ENCODE measurements around the gene TRIO.
"Not testable (repeated sequence)": the region's sequence is repeated elsewhere in the genome, so short reads cannot be mapped to it uniquely, and the experiment has no call there.

The TRIO gene

DNA sequence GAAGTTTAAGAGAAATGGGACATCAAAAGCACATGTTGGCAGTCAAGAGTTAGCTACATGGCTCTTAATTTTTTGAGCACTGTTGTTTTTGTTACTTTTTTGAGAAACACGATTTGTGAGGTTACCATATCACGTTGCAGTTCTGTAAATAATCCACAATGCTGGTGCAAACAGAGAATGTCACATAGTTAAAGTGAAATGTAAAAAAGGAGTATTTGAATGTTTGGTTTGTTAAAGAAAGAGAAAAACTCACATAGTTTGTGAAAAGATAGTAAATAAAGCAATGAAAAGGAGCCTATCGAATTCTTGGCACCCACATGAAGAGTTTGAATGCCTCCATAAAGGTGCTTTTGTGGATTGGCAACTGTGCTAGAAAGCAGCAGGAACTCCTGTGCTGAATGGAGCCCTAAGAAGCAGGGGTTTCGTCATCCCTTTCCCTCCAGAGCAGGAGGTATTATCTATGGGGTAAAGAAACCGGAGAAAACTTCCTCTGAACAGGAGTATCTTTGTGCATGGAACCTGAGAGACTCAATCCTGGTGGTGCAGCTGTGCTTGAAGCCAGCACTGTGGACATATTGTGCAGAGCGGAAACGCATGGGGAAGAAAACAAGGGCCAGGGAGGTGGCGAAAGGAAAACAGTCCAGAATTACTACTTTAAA is 289.9 kb downstream of the TRIO start:
- TF ChIP-seq, protein P1, sequence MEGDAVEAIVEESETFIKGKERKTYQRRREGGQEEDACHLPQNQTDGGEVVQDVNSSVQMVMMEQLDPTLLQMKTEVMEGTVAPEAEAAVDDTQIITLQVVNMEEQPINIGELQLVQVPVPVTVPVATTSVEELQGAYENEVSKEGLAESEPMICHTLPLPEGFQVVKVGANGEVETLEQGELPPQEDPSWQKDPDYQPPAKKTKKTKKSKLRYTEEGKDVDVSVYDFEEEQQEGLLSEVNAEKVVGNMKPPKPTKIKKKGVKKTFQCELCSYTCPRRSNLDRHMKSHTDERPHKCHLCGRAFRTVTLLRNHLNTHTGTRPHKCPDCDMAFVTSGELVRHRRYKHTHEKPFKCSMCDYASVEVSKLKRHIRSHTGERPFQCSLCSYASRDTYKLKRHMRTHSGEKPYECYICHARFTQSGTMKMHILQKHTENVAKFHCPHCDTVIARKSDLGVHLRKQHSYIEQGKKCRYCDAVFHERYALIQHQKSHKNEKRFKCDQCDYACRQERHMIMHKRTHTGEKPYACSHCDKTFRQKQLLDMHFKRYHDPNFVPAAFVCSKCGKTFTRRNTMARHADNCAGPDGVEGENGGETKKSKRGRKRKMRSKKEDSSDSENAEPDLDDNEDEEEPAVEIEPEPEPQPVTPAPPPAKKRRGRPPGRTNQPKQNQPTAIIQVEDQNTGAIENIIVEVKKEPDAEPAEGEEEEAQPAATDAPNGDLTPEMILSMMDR (conservative IDR thresholded peaks at IDR 0.05; ENCODE audit: low read length): no peak
- DNase-seq (ENCODE audit: low read depth): no peak
- H3K4me3 ChIP-seq (ENCODE audit: low read length): no peak overlapping the region

DNA sequence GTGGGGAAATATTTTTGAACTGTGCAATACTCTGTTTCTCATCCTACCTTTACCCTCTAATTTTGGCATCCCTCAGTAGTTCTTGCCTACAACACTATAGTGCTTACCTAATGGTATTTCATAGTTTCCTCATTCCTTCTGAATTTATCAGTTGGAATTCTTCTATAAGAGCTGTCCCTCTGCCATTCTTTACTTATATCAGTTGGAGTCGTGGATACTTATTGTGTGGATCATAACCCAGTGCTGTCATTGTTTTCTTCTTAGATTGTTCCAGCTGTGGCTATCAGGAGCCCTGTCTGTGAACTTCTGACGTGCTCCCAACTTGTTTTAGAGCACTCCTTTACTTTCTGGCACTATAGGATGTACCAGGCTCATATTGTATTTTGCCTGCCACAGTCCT is 292.3 kb downstream of the TRIO start:
- TF ChIP-seq, protein P1 (conservative IDR thresholded peaks at IDR 0.05; ENCODE audit: low read length): no peak
- no peak overlapping the region for H3K4me3 ChIP-seq (ENCODE audit: low read length)
- DNase-seq (ENCODE audit: low read depth): no peak

DNA sequence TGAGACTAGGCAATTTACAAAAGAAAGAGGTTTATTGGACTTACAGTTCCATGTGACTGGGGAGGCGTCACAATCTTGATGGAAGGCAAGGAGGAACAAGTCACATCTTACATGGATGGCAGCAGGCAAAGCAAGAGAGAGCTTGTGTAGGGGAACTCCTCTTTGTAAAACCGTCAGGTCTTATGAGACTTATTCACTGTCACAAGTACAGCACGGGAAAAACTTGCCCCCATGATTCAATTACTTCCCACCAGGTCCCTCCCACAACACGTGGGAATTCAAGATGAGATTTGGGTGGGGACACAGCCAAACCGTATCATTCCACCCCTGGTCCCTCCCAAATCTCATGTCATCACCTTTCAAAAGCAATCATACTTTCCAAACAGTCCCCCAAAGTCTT is 293.0 kb downstream of the TRIO start:
- not testable (repeated sequence) for H3K4me3 ChIP-seq (ENCODE audit: low read length); DNase-seq (ENCODE audit: low read depth)

DNA sequence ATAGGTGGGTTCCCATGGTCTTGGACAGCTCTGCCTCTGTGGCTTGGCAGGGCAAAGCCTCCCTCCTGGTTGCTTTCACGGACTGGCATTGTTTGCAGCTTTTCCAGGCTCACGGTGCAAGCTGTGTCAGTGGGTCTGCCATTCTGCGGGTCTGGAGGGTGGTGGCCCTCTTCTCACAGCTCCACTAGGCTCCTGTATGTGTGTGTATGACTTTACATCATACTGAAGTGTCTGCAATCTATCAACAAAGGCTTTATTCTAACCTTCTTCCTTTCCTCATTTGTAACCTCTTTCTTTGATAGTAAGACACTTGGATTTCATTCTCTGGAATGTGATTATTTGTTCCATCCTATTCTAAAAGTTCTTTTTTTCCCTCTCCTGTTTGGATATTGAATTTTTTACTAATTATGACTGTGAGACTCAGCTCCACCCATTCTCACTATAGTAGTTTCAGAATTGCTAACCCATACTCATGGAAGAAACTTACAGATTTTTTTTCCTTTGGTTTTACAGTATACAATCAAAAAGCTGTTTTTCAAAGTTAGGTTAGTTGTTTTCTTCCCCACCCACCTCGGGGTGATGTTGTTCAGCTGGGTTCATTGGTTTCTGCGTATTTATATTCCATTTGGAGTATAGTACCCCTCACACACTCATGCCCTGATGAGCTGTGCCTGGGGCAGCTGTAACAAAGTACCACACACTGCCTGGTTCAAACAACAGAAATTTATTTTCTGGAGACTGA is 293.8 kb downstream of the TRIO start:
- no peak for DNase-seq (ENCODE audit: low read depth)
- TF ChIP-seq, protein P1 (conservative IDR thresholded peaks at IDR 0.05; ENCODE audit: low read length): no peak
- no peak overlapping the region for H3K4me3 ChIP-seq (ENCODE audit: low read length)

DNA sequence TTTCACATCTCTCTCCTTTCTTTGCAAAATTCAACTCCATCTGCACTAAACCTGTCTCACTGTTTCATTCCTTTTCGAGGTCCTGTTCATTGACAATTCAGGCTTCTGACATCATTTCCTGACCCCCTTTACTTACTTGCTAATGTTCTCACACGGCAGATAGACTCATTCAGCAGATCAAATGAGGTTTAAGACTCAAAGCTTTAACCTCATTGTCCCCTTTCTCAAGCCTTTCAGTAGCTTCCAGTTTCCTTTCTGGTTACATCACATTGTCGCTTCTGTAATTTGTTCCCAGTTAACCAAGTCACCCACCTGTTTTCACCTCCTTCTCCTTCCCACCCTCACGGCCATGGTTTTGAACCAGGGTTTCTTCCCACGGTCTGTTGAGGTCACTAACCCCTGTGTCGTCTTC is 295.1 kb downstream of the TRIO start:
- DNase-seq (ENCODE audit: low read depth): no peak
- no peak overlapping the region for H3K4me3 ChIP-seq (ENCODE audit: low read length)
- TF ChIP-seq, protein P1 (conservative IDR thresholded peaks at IDR 0.05; ENCODE audit: low read length): no peak

DNA sequence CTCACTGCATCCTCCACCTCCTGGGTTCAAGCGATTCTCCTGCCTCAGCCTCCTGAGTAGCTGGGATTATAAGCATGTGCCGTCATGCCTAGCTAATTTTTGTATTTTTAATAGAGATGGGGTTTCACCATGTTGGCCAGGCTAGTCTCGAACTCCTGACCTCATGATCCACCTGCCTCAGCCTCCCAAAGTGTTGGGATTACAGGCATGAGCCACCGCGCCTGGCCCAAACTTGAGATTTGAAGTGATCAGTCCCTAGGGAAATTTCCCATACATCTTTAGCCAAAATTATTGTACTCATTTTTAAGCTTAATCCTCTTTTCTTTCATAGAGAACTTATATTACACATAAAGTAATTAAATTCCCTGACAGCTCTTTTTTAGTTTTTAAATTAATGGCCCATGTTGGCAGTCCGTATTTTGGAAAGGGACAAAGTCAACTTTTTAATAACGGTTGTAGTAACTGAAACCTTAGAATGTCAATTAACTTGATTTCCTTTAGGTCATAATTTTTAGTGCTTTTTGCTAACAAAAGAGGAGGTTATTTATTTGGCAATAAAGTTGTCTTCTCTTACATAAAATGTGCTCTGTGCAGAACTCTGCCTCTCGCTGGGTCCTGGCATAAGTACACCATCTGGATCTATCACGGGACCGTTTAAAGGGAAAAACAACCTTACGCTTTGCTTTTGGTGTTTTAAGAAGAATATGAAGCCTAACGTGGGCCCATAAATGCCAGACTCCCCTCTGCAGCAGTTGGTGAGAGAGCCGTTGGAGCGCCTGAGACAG is 296.1 kb downstream of the TRIO start:
- DNase-seq (ENCODE audit: low read depth): peak; percentile 62
- H3K4me3 ChIP-seq (ENCODE audit: low read length): peak overlapping the region; percentile 10
- TF ChIP-seq, protein P1 (conservative IDR thresholded peaks at IDR 0.05; ENCODE audit: low read length): no peak

DNA sequence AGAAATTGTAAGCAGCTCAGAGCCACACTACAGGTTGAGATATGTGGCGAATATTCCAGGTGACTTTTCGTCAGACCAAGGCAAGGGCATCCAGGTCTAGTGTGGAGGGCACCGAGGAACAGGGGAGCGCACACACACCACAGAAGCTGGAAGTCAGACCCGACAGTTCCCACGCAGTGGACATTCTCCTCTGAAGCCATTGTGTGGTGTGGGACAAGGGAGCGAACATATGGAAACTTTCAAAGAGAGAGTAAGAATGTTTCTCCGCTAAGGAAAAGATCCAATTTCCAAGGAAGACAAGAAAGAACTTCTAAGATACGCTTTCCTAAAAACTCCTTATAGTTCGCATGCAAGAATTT is 297.1 kb downstream of the TRIO start:
- H3K4me3 ChIP-seq (ENCODE audit: low read length): peak overlapping the region; percentile 71
- TF ChIP-seq, protein P1 (conservative IDR thresholded peaks at IDR 0.05; ENCODE audit: low read length): no peak
- no peak for DNase-seq (ENCODE audit: low read depth)
